ENCODE results near the gene C6orf62.

Gene C6orf62

GRCh38 chr6:24655215-24655614, 63.7 kb downstream of the C6orf62 start:
- TF ChIP-seq CTCF (IDR thresholded peaks at IDR 0.05; ENCODE audit: insufficient read depth, missing control alignments): no peak
- FAIRE-seq (no peak), DNase-seq (ENCODE audit: insufficient read length, low spot score) (no peak)
